ENCODE results near the gene ATE1.

DNA sequence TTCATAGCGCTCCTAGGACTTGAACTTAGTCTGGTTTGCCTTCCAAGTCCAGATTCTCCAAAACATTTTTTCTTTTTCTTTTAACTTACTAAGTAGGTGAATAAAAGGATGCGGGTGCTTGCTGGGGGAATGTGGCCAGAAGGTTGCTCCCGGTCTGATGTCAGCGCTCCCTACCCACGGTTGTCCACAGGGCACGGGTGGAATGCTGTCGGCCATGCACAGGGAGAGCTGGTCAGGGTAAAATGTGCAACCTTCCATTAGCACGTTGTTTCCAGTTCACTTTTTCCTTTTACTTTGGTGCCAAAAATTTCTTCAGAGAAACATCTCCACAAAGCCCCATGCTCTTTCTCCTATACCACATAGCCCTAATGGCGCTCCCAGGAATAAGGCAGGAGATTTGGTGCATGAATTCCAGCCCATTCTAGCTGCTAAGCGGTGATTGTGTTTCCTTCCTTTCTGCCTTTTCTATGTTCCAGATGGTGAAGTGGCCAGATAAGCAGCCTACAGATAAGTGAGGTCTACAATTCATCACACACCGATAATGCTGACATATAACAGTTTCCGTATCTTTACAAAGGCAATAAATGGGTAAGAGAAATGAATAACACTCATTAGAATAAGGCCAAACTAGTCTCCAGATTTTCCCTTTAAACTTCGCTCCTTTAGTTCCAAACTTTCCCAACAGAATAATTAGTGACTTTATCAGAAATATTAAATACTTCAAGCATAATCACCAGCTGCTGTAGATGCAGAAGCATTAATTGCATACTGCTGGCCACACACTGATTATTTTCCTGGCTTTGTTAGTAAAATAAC lies 191.3 kb downstream of the ATE1 start:
- TF ChIP-seq, protein P1, sequence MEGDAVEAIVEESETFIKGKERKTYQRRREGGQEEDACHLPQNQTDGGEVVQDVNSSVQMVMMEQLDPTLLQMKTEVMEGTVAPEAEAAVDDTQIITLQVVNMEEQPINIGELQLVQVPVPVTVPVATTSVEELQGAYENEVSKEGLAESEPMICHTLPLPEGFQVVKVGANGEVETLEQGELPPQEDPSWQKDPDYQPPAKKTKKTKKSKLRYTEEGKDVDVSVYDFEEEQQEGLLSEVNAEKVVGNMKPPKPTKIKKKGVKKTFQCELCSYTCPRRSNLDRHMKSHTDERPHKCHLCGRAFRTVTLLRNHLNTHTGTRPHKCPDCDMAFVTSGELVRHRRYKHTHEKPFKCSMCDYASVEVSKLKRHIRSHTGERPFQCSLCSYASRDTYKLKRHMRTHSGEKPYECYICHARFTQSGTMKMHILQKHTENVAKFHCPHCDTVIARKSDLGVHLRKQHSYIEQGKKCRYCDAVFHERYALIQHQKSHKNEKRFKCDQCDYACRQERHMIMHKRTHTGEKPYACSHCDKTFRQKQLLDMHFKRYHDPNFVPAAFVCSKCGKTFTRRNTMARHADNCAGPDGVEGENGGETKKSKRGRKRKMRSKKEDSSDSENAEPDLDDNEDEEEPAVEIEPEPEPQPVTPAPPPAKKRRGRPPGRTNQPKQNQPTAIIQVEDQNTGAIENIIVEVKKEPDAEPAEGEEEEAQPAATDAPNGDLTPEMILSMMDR (IDR thresholded peaks at IDR 0.05; ENCODE audit: low read depth, low read length) = no peak
- no peak for TF ChIP-seq EZH2phosphoT487 (IDR thresholded peaks at IDR 0.05; ENCODE audit: low read depth)
